ENCODE results near the gene NAV2.

GRCh38 chr11:19739872-19740271, 27.2 kb downstream of the NAV2 start:
- TF ChIP-seq CTCF (IDR thresholded peaks at IDR 0.05), result no peak
- no peak for TF ChIP-seq POLR2A (IDR thresholded peaks at IDR 0.05)
- no peak for TF ChIP-seq POLR2AphosphoS5 (IDR thresholded peaks at IDR 0.05)
- TF ChIP-seq EP300 (IDR thresholded peaks at IDR 0.05), result no peak
